ENCODE data around the gene CLEC5A. TPM values are rescaled to one million over a fixed set of nuclear protein-coding genes. Genes with fewer than 3 reads are reported as not detected.

The CLEC5A gene
- total RNA-seq, 4 donors from 2014 or later = 0.32 to 0.66 (median 0.42) TPM; not detected in 1

GRCh38 chr7:141949451-141949850, 2.7 kb upstream of the CLEC5A start:
- Histone ChIP-seq H3K36me3 (no peaks in the 10 kb centered on the region), H3K4me1 (no peaks in the 10 kb centered on the region), H3K4me3 (no peak overlapping the region), H3K27ac (replicated peaks in 1 of 4) (no peak overlapping the region), H3K9me3 (no peaks in the 10 kb centered on the region), H3K27me3 (no peaks in the 10 kb centered on the region)
- no peak for DNase-seq (ENCODE audit: extremely low spot score)
- 55% methylated on average over 2 of the region's 2 CpGs for WGBS
- intact Hi-C loops (cut with DNase I) = no loop called here
- TF ChIP-seq CTCF (IDR thresholded peaks at IDR 0.05) = no peak
- no peak for TF ChIP-seq POLR2AphosphoS5 (IDR thresholded peaks at IDR 0.05)
- TF ChIP-seq EP300 (IDR thresholded peaks at IDR 0.05) = no peak
- TF ChIP-seq POLR2A (IDR thresholded peaks at IDR 0.05; ENCODE audit: low read depth) = no peak

- DNase-seq (ENCODE audit: extremely low spot score) = no peak
- Histone ChIP-seq H3K36me3 (no peaks in the 10 kb centered on the region), H3K4me1 (no peaks in the 10 kb centered on the region), H3K9me3 (no peaks in the 10 kb centered on the region), H3K4me3 (no peak overlapping the region), H3K27ac (replicated peaks in 1 of 4) (no peak overlapping the region), H3K27me3 (no peaks in the 10 kb centered on the region)
- no peak for TF ChIP-seq POLR2AphosphoS5 (IDR thresholded peaks at IDR 0.05)
- TF ChIP-seq CTCF (IDR thresholded peaks at IDR 0.05) = no peak
- TF ChIP-seq EP300 (IDR thresholded peaks at IDR 0.05) = no peak
- no peak for TF ChIP-seq POLR2A (IDR thresholded peaks at IDR 0.05; ENCODE audit: low read depth)
- 77% methylated on average over 2 of the region's 2 CpGs for WGBS
- intact Hi-C loops (cut with DNase I) = no loop called here
Measured at GRCh38 chr7:141949021-141949420, 2.2 kb upstream of the CLEC5A start.

GRCh38 chr7:141945356-141945755, 1.4 kb downstream of the CLEC5A start:
- no peak overlapping the region for H3K4me3 ChIP-seq
- 59% methylated on average over 3 of the region's 3 CpGs for WGBS

GRCh38 chr7:141944811-141945210, 2.0 kb downstream of the CLEC5A start:
- WGBS = 65% methylated on average over 3 of the region's 3 CpGs
- Histone ChIP-seq H3K36me3 (no peaks in the 10 kb centered on the region), H3K9me3 (peaks cover 0 to 15% (median 9%) of the 10 kb centered on the region in 4 donors), H3K4me3 (no peak overlapping the region), H3K27ac (replicated peaks in 1 of 4) (no peak overlapping the region), H3K4me1 (no peaks in the 10 kb centered on the region), H3K27me3 (no peaks in the 10 kb centered on the region)
- intact Hi-C loops (cut with DNase I) = no loop called here
- no peak for TF ChIP-seq EP300 (IDR thresholded peaks at IDR 0.05)
- TF ChIP-seq POLR2AphosphoS5 (IDR thresholded peaks at IDR 0.05) = no peak
- no peak for TF ChIP-seq POLR2A (IDR thresholded peaks at IDR 0.05; ENCODE audit: low read depth)
- TF ChIP-seq CTCF (IDR thresholded peaks at IDR 0.05) = no peak
- DNase-seq (ENCODE audit: extremely low spot score) = no peak

More at GRCh38 chr7:141945356-141945755, 1.4 kb downstream of the CLEC5A start:
- Histone ChIP-seq H3K27me3 (no peaks in the 10 kb centered on the region), H3K36me3 (no peaks in the 10 kb centered on the region), H3K9me3 (peaks cover 0 to 13% (median 9%) of the 10 kb centered on the region in 4 donors), H3K4me1 (no peaks in the 10 kb centered on the region), H3K27ac (replicated peaks in 1 of 4) (no peak overlapping the region)
- no peak for DNase-seq (ENCODE audit: extremely low spot score)
- TF ChIP-seq POLR2A (IDR thresholded peaks at IDR 0.05; ENCODE audit: low read depth) = no peak
- no peak for TF ChIP-seq POLR2AphosphoS5 (IDR thresholded peaks at IDR 0.05)
- TF ChIP-seq EP300 (IDR thresholded peaks at IDR 0.05) = no peak
- no peak for TF ChIP-seq CTCF (IDR thresholded peaks at IDR 0.05)
- intact Hi-C loops (cut with DNase I) = no loop called here

GRCh38 chr7:141943846-141944245, 2.9 kb downstream of the CLEC5A start:
- H3K27me3 ChIP-seq = no peaks in the 10 kb centered on the region
- no peaks in the 10 kb centered on the region for H3K36me3 ChIP-seq
- peaks cover 0 to 20% (median 10%) of the 10 kb centered on the region in 4 donors for H3K9me3 ChIP-seq
- H3K4me1 ChIP-seq = no peaks in the 10 kb centered on the region
- 70% methylated on average over 1 of the region's 1 CpG for WGBS
- intact Hi-C loops (cut with DNase I) = no loop called here
- TF ChIP-seq POLR2A (IDR thresholded peaks at IDR 0.05; ENCODE audit: low read depth) = no peak
- TF ChIP-seq POLR2AphosphoS5 (IDR thresholded peaks at IDR 0.05) = no peak
- TF ChIP-seq CTCF (IDR thresholded peaks at IDR 0.05) = no peak
- TF ChIP-seq EP300 (IDR thresholded peaks at IDR 0.05) = no peak
- no peak overlapping the region for H3K27ac ChIP-seq (replicated peaks in 1 of 4)
- H3K4me3 ChIP-seq = no peak overlapping the region
- no peak for DNase-seq (ENCODE audit: extremely low spot score)

Measured in esophagus muscularis mucosa (tissue), 4 donors.